ENCODE data around the gene OR7G2. TPM values are rescaled to one million over a fixed set of nuclear protein-coding genes. Genes with fewer than 3 reads are reported as not detected.
A peak's percentile ranks its signal among the peaks of the same experiment; 100 is the strongest.

Gene OR7G2
- not detected in 2 replicates for total RNA-seq (2012; rRNA removed)

- Histone ChIP-seq H3K4me2 (ENCODE audit: low read length) (no peak within 1 kb of the TSS), H3K36me3 (ENCODE audit: insufficient read depth, low read length) (no peaks in the 10 kb centered on the region), H3K27me3 (ENCODE audit: control insufficient read depth, insufficient read depth, low read length) (no peaks in the 10 kb centered on the region), H3K4me1 (ENCODE audit: control insufficient read depth, insufficient read depth, low read length) (no peaks in the 10 kb centered on the region), H3K9me3 (replicated peaks; ENCODE audit: low read length) (peaks cover 6% of the 10 kb centered on the region), H3K4me3 (ENCODE audit: low read length) (no peak within 1 kb of the TSS), H3K9ac (ENCODE audit: low read depth, low read length) (no peak within 1 kb of the TSS)
These were observed at the start of gene OR7G2 for GRCh38 chr19:9107375-9107774. OR7G2 (minus strand) TSS chr19:9107475; CDS start chr19:9103243, 4,232 bp downstream.

GRCh38 chr19:9156304-9156703 lies 49.0 kb upstream of the OR7G2 start:
- Histone ChIP-seq H3K4me1 (ENCODE audit: control insufficient read depth, insufficient read depth, low read length) (no peaks in the 10 kb centered on the region), H3K9me3 (replicated peaks; ENCODE audit: low read length) (peaks cover 23% of the 10 kb centered on the region), H3K36me3 (ENCODE audit: insufficient read depth, low read length) (peaks cover 73% of the 10 kb centered on the region), H3K9ac (ENCODE audit: low read depth, low read length) (no peak overlapping the region), H3K4me3 (ENCODE audit: low read length) (no peak overlapping the region), H3K4me2 (ENCODE audit: low read length) (no peak overlapping the region), H3K27me3 (ENCODE audit: control insufficient read depth, insufficient read depth, low read length) (no peaks in the 10 kb centered on the region)

- H3K4me3 ChIP-seq (ENCODE audit: low read length): no peak overlapping the region
- no peaks in the 10 kb centered on the region for H3K27me3 ChIP-seq (ENCODE audit: control insufficient read depth, insufficient read depth, low read length)
- H3K9me3 ChIP-seq (replicated peaks; ENCODE audit: low read length): peaks cover 16% of the 10 kb centered on the region
- H3K36me3 ChIP-seq (ENCODE audit: insufficient read depth, low read length): peaks cover 66% of the 10 kb centered on the region
- no peak overlapping the region for H3K4me2 ChIP-seq (ENCODE audit: low read length)
- H3K4me1 ChIP-seq (ENCODE audit: control insufficient read depth, insufficient read depth, low read length): no peaks in the 10 kb centered on the region
- no peak overlapping the region for H3K9ac ChIP-seq (ENCODE audit: low read depth, low read length)
These were observed 48.3 kb upstream of the OR7G2 start for GRCh38 chr19:9155591-9155990.

- Histone ChIP-seq H3K4me2 (ENCODE audit: low read length) (no peak overlapping the region), H3K9ac (ENCODE audit: low read depth, low read length) (no peak overlapping the region), H3K4me1 (ENCODE audit: control insufficient read depth, insufficient read depth, low read length) (no peaks in the 10 kb centered on the region), H3K4me3 (ENCODE audit: low read length) (no peak overlapping the region), H3K27me3 (ENCODE audit: control insufficient read depth, insufficient read depth, low read length) (no peaks in the 10 kb centered on the region), H3K36me3 (ENCODE audit: insufficient read depth, low read length) (peaks cover 37% of the 10 kb centered on the region), H3K9me3 (replicated peaks; ENCODE audit: low read length) (peaks cover 12% of the 10 kb centered on the region)
These were observed 44.1 kb upstream of the OR7G2 start for GRCh38 chr19:9151367-9151766.

- H3K36me3 ChIP-seq (ENCODE audit: insufficient read depth, low read length): peaks cover 30% of the 10 kb centered on the region
- H3K4me3 ChIP-seq (ENCODE audit: low read length): no peak overlapping the region
- H3K9me3 ChIP-seq (replicated peaks; ENCODE audit: low read length): peaks cover 12% of the 10 kb centered on the region
- no peak overlapping the region for H3K9ac ChIP-seq (ENCODE audit: low read depth, low read length)
- H3K4me2 ChIP-seq (ENCODE audit: low read length): no peak overlapping the region
- H3K27me3 ChIP-seq (ENCODE audit: control insufficient read depth, insufficient read depth, low read length): no peaks in the 10 kb centered on the region
- no peaks in the 10 kb centered on the region for H3K4me1 ChIP-seq (ENCODE audit: control insufficient read depth, insufficient read depth, low read length)
These were observed 43.4 kb upstream of the OR7G2 start for GRCh38 chr19:9150650-9151049.

- Histone ChIP-seq H3K36me3 (ENCODE audit: insufficient read depth, low read length) (peaks cover 24% of the 10 kb centered on the region), H3K4me3 (ENCODE audit: low read length) (no peak overlapping the region), H3K4me2 (ENCODE audit: low read length) (no peak overlapping the region), H3K9ac (ENCODE audit: low read depth, low read length) (no peak overlapping the region), H3K4me1 (ENCODE audit: control insufficient read depth, insufficient read depth, low read length) (no peaks in the 10 kb centered on the region), H3K9me3 (replicated peaks; ENCODE audit: low read length) (peaks cover 19% of the 10 kb centered on the region), H3K27me3 (ENCODE audit: control insufficient read depth, insufficient read depth, low read length) (no peaks in the 10 kb centered on the region)
These were observed 42.7 kb upstream of the OR7G2 start for GRCh38 chr19:9149997-9150396.

- peaks cover 31% of the 10 kb centered on the region for H3K36me3 ChIP-seq (ENCODE audit: insufficient read depth, low read length)
- H3K4me1 ChIP-seq (ENCODE audit: control insufficient read depth, insufficient read depth, low read length): no peaks in the 10 kb centered on the region
- no peak overlapping the region for H3K4me2 ChIP-seq (ENCODE audit: low read length)
- no peaks in the 10 kb centered on the region for H3K27me3 ChIP-seq (ENCODE audit: control insufficient read depth, insufficient read depth, low read length)
- H3K9me3 ChIP-seq (replicated peaks; ENCODE audit: low read length): peaks cover 26% of the 10 kb centered on the region
- no peak overlapping the region for H3K4me3 ChIP-seq (ENCODE audit: low read length)
- H3K9ac ChIP-seq (ENCODE audit: low read depth, low read length): no peak overlapping the region
These were observed 41.4 kb upstream of the OR7G2 start for GRCh38 chr19:9148697-9149096.

GRCh38 chr19:9146882-9147281 lies 39.6 kb upstream of the OR7G2 start:
- no peak overlapping the region for H3K4me3 ChIP-seq (ENCODE audit: low read length)
- peaks cover 26% of the 10 kb centered on the region for H3K9me3 ChIP-seq (replicated peaks; ENCODE audit: low read length)
- peaks cover 26% of the 10 kb centered on the region for H3K36me3 ChIP-seq (ENCODE audit: insufficient read depth, low read length)
- no peak overlapping the region for H3K4me2 ChIP-seq (ENCODE audit: low read length)
- no peaks in the 10 kb centered on the region for H3K4me1 ChIP-seq (ENCODE audit: control insufficient read depth, insufficient read depth, low read length)
- no peaks in the 10 kb centered on the region for H3K27me3 ChIP-seq (ENCODE audit: control insufficient read depth, insufficient read depth, low read length)
- H3K9ac ChIP-seq (ENCODE audit: low read depth, low read length): no peak overlapping the region

- Histone ChIP-seq H3K9me3 (replicated peaks; ENCODE audit: low read length) (peaks cover 26% of the 10 kb centered on the region), H3K9ac (ENCODE audit: low read depth, low read length) (no peak overlapping the region), H3K4me2 (ENCODE audit: low read length) (no peak overlapping the region), H3K4me3 (ENCODE audit: low read length) (no peak overlapping the region), H3K27me3 (ENCODE audit: control insufficient read depth, insufficient read depth, low read length) (no peaks in the 10 kb centered on the region), H3K4me1 (ENCODE audit: control insufficient read depth, insufficient read depth, low read length) (peaks cover 9% of the 10 kb centered on the region), H3K36me3 (ENCODE audit: insufficient read depth, low read length) (peaks cover 29% of the 10 kb centered on the region)
These were observed 37.6 kb upstream of the OR7G2 start for GRCh38 chr19:9144920-9145319.

GRCh38 chr19:9140159-9140874 lies 33.0 kb upstream of the OR7G2 start, which contains the start of gene ZNF317:
ZNF317 (plus strand) TSS chr19:9140397; CDS start chr19:9156017, 15,620 bp downstream.
- Histone ChIP-seq H3K9me3 (replicated peaks; ENCODE audit: low read length) (peaks cover 11% of the 10 kb centered on the region), H3K4me3 (ENCODE audit: low read length) (peak within 1 kb of the TSS; percentile 84), H3K4me2 (ENCODE audit: low read length) (peak within 1 kb of the TSS; percentile 89), H3K9ac (ENCODE audit: low read depth, low read length) (peak within 1 kb of the TSS; percentile 95), H3K4me1 (ENCODE audit: control insufficient read depth, insufficient read depth, low read length) (peaks cover 9% of the 10 kb centered on the region), H3K36me3 (ENCODE audit: insufficient read depth, low read length) (peaks cover 16% of the 10 kb centered on the region), H3K27me3 (ENCODE audit: control insufficient read depth, insufficient read depth, low read length) (no peaks in the 10 kb centered on the region)

GRCh38 chr19:9139609-9140158 lies 32.4 kb upstream of the OR7G2 start:
- peak overlapping the region; percentile 95 for H3K9ac ChIP-seq (ENCODE audit: low read depth, low read length)

GRCh38 chr19:9132422-9132821 lies 25.1 kb upstream of the OR7G2 start:
- Histone ChIP-seq H3K9me3 (replicated peaks; ENCODE audit: low read length) (no peaks in the 10 kb centered on the region), H3K4me3 (ENCODE audit: low read length) (no peak overlapping the region), H3K9ac (ENCODE audit: low read depth, low read length) (no peak overlapping the region), H3K4me1 (ENCODE audit: control insufficient read depth, insufficient read depth, low read length) (no peaks in the 10 kb centered on the region), H3K27me3 (ENCODE audit: control insufficient read depth, insufficient read depth, low read length) (no peaks in the 10 kb centered on the region), H3K4me2 (ENCODE audit: low read length) (no peak overlapping the region), H3K36me3 (ENCODE audit: insufficient read depth, low read length) (no peaks in the 10 kb centered on the region)

More at GRCh38 chr19:9139609-9140158, 32.4 kb upstream of the OR7G2 start:
- Histone ChIP-seq H3K27me3 (ENCODE audit: control insufficient read depth, insufficient read depth, low read length) (no peaks in the 10 kb centered on the region), H3K4me3 (ENCODE audit: low read length) (peak overlapping the region; percentile 84), H3K9me3 (replicated peaks; ENCODE audit: low read length) (peaks cover 4% of the 10 kb centered on the region), H3K4me1 (ENCODE audit: control insufficient read depth, insufficient read depth, low read length) (peaks cover 9% of the 10 kb centered on the region), H3K4me2 (ENCODE audit: low read length) (peak overlapping the region; percentile 89), H3K36me3 (ENCODE audit: insufficient read depth, low read length) (peaks cover 13% of the 10 kb centered on the region)

All from skeletal muscle satellite cell (primary cell).